B cell (primary cell): ENCODE data around the gene LILRB1.

ENCODE experiments used
- EZH2 ChIP-seq: IDR thresholded peaks from 2 replicates; pipeline ENCODE4 v1.6.1; 2012; ENCODE audit warnings: borderline replicate concordance, low read depth, mild to moderate bottlenecking, moderate library complexity, low read length; ENCODE audit not compliant: insufficient read depth, poor library complexity, severe bottlenecking
- TF ChIP-seq, protein P1 (sequence below): fragments of 200-600 bp; IDR thresholded peaks from one replicate; pipeline ENCODE4 v1.8.0; 2022; ENCODE audit warnings: antibody characterized with exemption, mild to moderate bottlenecking

DNA sequence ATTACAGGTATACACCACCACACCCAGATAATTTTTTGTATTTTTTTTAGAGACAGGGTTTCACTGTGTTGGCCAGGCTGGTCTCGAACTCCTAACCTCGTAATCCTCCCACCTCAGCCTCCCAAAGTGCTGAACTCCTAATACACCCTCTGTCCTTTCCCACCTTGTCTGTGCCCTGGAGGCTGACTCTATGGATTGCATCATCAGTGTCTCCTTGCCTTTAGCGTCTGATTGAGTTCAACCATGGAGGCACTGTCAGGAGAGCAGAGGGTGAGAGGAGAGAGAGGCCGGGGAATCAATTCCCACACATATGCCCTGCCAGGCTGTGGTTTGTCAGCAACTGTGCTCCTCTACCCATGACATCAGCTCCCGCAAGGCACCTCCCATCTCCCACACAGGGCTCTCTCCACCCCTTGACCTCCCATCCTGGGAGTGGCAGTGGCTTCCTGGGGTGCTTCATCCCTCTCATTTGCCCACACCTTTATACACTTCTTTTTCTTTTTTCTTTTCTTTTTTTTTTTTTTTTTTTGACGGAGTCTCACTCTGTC is 19.9 kb downstream of the LILRB1 start:
- TF ChIP-seq, protein P1, sequence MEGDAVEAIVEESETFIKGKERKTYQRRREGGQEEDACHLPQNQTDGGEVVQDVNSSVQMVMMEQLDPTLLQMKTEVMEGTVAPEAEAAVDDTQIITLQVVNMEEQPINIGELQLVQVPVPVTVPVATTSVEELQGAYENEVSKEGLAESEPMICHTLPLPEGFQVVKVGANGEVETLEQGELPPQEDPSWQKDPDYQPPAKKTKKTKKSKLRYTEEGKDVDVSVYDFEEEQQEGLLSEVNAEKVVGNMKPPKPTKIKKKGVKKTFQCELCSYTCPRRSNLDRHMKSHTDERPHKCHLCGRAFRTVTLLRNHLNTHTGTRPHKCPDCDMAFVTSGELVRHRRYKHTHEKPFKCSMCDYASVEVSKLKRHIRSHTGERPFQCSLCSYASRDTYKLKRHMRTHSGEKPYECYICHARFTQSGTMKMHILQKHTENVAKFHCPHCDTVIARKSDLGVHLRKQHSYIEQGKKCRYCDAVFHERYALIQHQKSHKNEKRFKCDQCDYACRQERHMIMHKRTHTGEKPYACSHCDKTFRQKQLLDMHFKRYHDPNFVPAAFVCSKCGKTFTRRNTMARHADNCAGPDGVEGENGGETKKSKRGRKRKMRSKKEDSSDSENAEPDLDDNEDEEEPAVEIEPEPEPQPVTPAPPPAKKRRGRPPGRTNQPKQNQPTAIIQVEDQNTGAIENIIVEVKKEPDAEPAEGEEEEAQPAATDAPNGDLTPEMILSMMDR = no peak
- no peak for TF ChIP-seq EZH2
